Breast epithelium (tissue), 3 donors: ENCODE measurements around the gene LPAR1.

ENCODE experiments used
- POLR2A ChIP-seq: fragments of 450-650 bp; IDR thresholded peaks from one replicate; pipeline ENCODE4 v1.6.1; 2016; ENCODE audit warnings: antibody characterized with exemption, mild to moderate bottlenecking, moderate library complexity
- POLR2AphosphoS5 ChIP-seq, 3 donors: sonication (generic); formaldehyde crosslinking; IDR thresholded peaks; one replicate each; pipeline ENCODE4 v1.6.1; 2017; ENCODE audit warnings: antibody characterized with exemption in 3 of 3
- TF ChIP-seq, protein P1 (sequence below), 3 donors: fragments of 450-650 bp; IDR thresholded peaks; one replicate each; pipeline ENCODE4 v1.5.1; 2016 to 2017; ENCODE audit warnings: antibody characterized with exemption in 3 of 3, mild to moderate bottlenecking in 3 of 3, moderate library complexity in 3 of 3

DNA sequence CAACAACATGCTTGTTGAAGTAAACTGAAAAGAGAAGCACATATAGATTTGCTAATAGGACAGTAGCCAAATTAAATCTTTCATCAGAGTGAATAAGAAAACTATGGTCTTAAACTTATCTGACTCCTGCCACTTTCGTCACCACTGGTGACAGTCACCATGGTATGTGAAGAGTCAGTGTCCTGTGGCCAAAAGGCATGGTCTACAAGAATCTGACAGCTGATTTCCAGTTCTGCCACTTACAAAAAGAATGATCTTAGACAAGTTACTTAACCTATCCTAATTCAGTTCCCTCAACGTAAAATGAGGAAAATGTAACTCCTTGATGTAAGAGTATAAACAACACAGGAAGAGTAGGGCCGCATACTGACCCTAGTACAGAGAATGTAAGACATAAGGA, 102.0 kb downstream of the LPAR1 start:
- TF ChIP-seq, protein P1, sequence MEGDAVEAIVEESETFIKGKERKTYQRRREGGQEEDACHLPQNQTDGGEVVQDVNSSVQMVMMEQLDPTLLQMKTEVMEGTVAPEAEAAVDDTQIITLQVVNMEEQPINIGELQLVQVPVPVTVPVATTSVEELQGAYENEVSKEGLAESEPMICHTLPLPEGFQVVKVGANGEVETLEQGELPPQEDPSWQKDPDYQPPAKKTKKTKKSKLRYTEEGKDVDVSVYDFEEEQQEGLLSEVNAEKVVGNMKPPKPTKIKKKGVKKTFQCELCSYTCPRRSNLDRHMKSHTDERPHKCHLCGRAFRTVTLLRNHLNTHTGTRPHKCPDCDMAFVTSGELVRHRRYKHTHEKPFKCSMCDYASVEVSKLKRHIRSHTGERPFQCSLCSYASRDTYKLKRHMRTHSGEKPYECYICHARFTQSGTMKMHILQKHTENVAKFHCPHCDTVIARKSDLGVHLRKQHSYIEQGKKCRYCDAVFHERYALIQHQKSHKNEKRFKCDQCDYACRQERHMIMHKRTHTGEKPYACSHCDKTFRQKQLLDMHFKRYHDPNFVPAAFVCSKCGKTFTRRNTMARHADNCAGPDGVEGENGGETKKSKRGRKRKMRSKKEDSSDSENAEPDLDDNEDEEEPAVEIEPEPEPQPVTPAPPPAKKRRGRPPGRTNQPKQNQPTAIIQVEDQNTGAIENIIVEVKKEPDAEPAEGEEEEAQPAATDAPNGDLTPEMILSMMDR (IDR thresholded peaks at IDR 0.05), result no peak
- TF ChIP-seq POLR2AphosphoS5 (IDR thresholded peaks at IDR 0.05) (no peak), POLR2A (no peak)
